ENCODE data around the gene GABRB1.

GABRB1 gene

DNA sequence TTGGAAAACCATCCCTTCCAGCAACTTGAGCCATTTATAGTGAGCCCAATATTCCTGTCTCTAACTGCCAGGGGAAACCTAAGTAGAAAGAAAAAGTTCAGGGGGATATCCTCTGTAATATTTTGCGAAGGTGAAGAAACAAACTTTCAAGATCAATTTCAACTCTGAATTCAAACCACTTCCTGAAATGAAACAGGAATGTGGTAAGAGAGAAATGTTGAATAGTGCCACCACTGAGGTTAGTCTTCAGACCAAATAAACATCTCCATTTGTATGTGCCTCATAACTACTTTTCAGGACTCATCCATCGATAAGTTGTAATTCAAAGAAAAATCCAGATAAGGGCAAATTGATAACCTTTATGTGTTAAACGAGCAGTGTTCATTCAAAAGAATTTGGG, 128.7 kb downstream of the GABRB1 start:
- H2AFZ ChIP-seq (ENCODE audit: low read length, unreplicated experiment): no peak overlapping the region
- no peaks in the 10 kb centered on the region for H3K36me3 ChIP-seq (ENCODE audit: insufficient read depth, low read length)
- H3K27ac ChIP-seq (ENCODE audit: low read depth, low read length): no peak overlapping the region
- H3K27me3 ChIP-seq (ENCODE audit: insufficient read depth, low read length): no peaks in the 10 kb centered on the region
- no peaks in the 10 kb centered on the region for H3K79me2 ChIP-seq (ENCODE audit: control insufficient read depth, insufficient read depth, low read length, unreplicated experiment)
- H3K4me3 ChIP-seq (ENCODE audit: low read depth, low read length): no peak overlapping the region
- H3K4me1 ChIP-seq (ENCODE audit: control insufficient read depth, insufficient read depth, low read length, unreplicated experiment): no peaks in the 10 kb centered on the region

DNA sequence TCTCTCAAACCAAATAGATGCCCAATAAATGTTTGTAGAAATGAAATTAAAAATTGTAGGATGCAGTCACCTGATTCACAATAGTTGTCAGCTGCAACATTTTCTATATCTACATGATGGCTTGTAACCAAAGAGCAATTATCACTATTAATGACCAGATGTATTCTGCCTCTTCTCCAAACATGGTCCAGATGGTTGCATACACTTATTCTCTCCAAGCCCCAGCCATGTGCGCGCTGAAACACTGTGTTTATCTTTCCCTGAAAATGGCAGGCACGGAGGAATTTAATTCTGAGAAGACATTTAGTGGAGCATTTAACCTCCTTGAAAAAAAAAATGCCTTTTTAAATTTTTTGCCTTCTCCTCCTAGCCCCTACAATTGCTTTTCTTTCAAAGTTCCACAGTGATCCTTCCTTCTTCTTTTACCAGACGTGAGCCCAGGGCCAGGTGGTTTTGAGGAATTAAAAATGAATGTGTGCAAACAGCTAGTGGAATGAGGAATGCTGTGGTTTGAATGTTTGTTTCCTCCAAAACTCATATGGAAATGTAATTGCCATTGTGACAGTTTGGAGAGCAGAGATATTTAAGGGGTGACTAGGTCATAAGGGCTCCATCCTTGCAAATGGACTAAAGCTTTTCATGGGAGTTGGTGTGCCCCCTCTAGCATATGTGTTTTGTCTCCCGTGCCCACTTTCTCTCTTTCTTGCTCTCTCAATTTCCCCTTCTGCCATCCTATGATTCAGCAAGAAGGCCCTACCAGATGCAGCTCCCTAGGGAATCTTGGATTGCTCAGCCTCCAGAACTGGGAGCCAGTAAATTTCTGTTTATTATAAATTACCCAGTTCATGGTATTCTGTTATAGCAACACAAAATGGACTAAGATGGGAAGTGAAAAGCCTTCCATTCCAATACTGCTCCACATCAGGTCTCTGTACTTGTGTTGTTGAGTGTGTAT, 136.0 kb downstream of the GABRB1 start:
- Histone ChIP-seq H3K4me1 (ENCODE audit: control insufficient read depth, insufficient read depth, low read length, unreplicated experiment) (no peaks in the 10 kb centered on the region), H3K4me3 (ENCODE audit: low read depth, low read length) (no peak overlapping the region), H3K27ac (ENCODE audit: low read depth, low read length) (no peak overlapping the region), H2AFZ (ENCODE audit: low read length, unreplicated experiment) (no peak overlapping the region), H3K79me2 (ENCODE audit: control insufficient read depth, insufficient read depth, low read length, unreplicated experiment) (no peaks in the 10 kb centered on the region), H3K36me3 (ENCODE audit: insufficient read depth, low read length) (no peaks in the 10 kb centered on the region), H3K27me3 (ENCODE audit: insufficient read depth, low read length) (no peaks in the 10 kb centered on the region)

DNA sequence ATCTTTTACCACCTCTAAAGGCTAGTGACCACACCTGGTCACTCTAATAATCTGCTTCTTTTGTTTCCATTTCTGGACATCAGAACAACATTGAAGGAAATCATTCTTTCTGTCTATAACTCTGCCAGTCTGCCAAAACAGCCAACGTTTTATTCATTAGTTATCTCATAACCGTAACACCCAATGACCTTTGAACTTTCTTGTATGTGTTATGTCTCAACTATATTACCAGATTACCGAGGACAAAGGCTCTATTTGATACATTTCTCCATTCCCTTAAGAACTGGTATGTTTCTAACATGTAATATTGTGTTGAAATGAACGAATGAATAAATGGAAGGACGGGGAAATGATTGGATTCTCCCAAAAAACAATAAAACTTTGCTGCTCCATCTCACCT, 152.7 kb downstream of the GABRB1 start:
- H2AFZ ChIP-seq (ENCODE audit: low read length, unreplicated experiment): no peak overlapping the region
- no peak overlapping the region for H3K27ac ChIP-seq (ENCODE audit: low read depth, low read length)
- H3K79me2 ChIP-seq (ENCODE audit: control insufficient read depth, insufficient read depth, low read length, unreplicated experiment): no peaks in the 10 kb centered on the region
- no peaks in the 10 kb centered on the region for H3K4me1 ChIP-seq (ENCODE audit: control insufficient read depth, insufficient read depth, low read length, unreplicated experiment)
- no peak overlapping the region for H3K4me3 ChIP-seq (ENCODE audit: low read depth, low read length)
- H3K36me3 ChIP-seq (ENCODE audit: insufficient read depth, low read length): no peaks in the 10 kb centered on the region
- H3K27me3 ChIP-seq (ENCODE audit: insufficient read depth, low read length): no peaks in the 10 kb centered on the region

DNA sequence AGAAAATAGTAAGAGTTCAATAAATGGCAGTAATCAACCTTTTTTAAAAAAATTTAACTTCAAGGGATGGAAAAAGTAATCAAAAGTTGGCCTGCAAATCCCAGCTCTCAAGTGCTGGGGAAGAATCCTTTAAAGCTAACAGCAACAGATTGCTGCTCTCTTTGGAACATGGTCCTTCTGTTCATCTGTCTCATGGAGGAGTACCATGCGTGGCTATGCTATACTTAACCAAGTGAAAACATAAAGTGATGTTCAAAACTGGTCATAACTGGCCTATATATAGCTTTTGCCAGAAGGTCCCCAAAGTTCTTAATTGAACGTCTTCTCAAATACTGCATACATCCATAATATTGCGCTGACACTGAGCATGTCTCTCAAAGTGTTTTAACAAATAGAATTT, 154.4 kb downstream of the GABRB1 start:
- no peaks in the 10 kb centered on the region for H3K36me3 ChIP-seq (ENCODE audit: insufficient read depth, low read length)
- H2AFZ ChIP-seq (ENCODE audit: low read length, unreplicated experiment): no peak overlapping the region
- H3K27ac ChIP-seq (ENCODE audit: low read depth, low read length): no peak overlapping the region
- no peaks in the 10 kb centered on the region for H3K27me3 ChIP-seq (ENCODE audit: insufficient read depth, low read length)
- no peak overlapping the region for H3K4me3 ChIP-seq (ENCODE audit: low read depth, low read length)
- H3K4me1 ChIP-seq (ENCODE audit: control insufficient read depth, insufficient read depth, low read length, unreplicated experiment): no peaks in the 10 kb centered on the region
- H3K79me2 ChIP-seq (ENCODE audit: control insufficient read depth, insufficient read depth, low read length, unreplicated experiment): no peaks in the 10 kb centered on the region

DNA sequence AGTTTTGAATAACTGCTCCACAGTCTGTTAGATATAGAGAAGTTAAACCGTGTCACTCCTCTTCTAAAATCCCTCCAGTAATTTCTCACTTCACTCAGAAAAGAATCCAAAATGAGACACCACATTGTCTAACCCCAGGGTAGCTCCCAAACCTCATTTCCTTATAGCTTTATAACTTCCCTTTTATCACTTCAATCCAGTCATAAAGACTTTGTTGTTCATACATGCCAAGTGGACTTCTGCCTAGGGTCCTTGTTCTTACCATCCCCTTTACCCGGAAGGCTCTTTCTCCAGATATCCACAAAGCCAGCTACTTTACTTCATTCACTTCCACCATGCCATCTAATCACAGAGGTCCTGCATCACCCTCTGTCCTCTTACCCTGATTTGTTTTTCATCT, 156.2 kb downstream of the GABRB1 start:
- Histone ChIP-seq H3K4me3 (ENCODE audit: low read depth, low read length) (no peak overlapping the region), H3K79me2 (ENCODE audit: control insufficient read depth, insufficient read depth, low read length, unreplicated experiment) (no peaks in the 10 kb centered on the region), H3K27ac (ENCODE audit: low read depth, low read length) (no peak overlapping the region), H3K4me1 (ENCODE audit: control insufficient read depth, insufficient read depth, low read length, unreplicated experiment) (no peaks in the 10 kb centered on the region), H3K27me3 (ENCODE audit: insufficient read depth, low read length) (no peaks in the 10 kb centered on the region), H2AFZ (ENCODE audit: low read length, unreplicated experiment) (no peak overlapping the region), H3K36me3 (ENCODE audit: insufficient read depth, low read length) (no peaks in the 10 kb centered on the region)

DNA sequence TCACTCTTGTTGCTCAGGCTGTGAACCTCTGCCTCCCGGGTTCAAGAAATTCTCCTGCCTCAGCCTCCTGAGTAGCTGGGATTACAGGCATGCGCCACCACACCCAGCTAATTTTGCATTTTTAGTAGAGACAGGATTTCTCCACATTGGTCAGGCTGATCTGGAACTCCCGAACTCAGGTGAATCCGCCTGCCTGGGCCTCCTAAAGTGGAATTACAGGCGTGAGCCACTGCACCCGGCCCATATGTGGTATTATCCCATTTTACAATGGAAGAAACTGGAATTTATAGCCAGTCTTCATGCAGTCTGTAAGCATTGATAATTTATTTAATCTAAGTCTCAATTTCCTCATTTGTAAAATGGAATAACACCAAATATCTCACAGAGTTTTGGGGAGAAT, 161.8 kb downstream of the GABRB1 start:
- H3K79me2 ChIP-seq (ENCODE audit: control insufficient read depth, insufficient read depth, low read length, unreplicated experiment): no peaks in the 10 kb centered on the region
- no peak overlapping the region for H3K27ac ChIP-seq (ENCODE audit: low read depth, low read length)
- H3K27me3 ChIP-seq (ENCODE audit: insufficient read depth, low read length): no peaks in the 10 kb centered on the region
- H3K4me1 ChIP-seq (ENCODE audit: control insufficient read depth, insufficient read depth, low read length, unreplicated experiment): peaks cover 3% of the 10 kb centered on the region
- no peak overlapping the region for H2AFZ ChIP-seq (ENCODE audit: low read length, unreplicated experiment)
- H3K4me3 ChIP-seq (ENCODE audit: low read depth, low read length): no peak overlapping the region
- no peaks in the 10 kb centered on the region for H3K36me3 ChIP-seq (ENCODE audit: insufficient read depth, low read length)

DNA sequence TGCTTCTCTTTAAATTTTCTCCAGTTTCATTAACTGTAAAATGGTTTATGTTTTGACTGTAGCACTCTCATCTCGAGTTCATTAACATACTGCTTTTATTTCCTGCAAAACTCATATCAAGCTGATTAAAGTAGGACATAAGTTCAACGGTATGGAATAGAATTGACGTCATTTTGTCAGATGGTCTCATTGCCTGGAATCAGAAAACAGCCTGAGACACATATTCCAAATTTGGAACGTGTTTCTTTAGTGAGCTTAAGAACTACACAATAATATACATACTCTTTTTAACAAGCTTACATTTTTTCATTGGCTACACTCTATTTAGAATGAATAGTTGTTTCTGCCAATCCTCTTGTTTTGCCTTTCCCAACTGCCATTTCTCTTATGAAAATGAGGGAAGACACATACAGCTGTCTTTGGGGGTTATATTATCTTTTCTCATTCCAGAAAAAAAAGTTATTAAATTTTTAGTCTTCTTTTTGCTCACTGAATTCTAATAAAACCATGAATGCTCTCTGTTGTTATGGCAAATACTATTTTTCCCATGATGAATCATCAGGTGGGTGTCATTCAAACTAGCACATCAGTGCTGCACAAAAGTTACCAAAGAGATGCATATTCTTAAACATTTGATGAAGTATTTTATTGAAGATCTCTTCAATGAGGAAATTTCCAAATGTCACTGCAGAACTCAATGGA, 162.8 kb downstream of the GABRB1 start:
- Histone ChIP-seq H3K27ac (ENCODE audit: low read depth, low read length) (no peak overlapping the region), H3K4me1 (ENCODE audit: control insufficient read depth, insufficient read depth, low read length, unreplicated experiment) (peaks cover 3% of the 10 kb centered on the region), H3K36me3 (ENCODE audit: insufficient read depth, low read length) (no peaks in the 10 kb centered on the region), H3K79me2 (ENCODE audit: control insufficient read depth, insufficient read depth, low read length, unreplicated experiment) (no peaks in the 10 kb centered on the region), H3K4me3 (ENCODE audit: low read depth, low read length) (no peak overlapping the region), H3K27me3 (ENCODE audit: insufficient read depth, low read length) (no peaks in the 10 kb centered on the region), H2AFZ (ENCODE audit: low read length, unreplicated experiment) (peak overlapping the region; percentile 54)

DNA sequence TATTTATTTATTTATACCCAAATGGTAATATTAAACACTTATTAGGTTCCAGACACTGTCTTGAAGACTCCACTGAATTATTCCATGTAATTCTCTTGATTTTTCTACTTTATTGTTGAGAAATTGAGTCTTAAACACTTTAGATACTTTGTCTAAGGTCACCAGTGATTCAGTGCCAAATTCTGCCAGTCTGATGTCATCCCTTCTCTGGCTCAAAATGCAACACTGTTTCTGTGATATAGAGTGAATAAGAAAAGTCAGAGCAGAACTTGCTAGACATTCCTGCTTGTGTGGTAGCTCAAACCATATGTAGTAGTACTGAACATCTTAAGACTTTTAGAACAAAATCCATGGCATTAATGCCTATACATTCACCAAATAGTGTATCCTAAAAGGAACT, 164.3 kb downstream of the GABRB1 start:
- Histone ChIP-seq H3K27ac (ENCODE audit: low read depth, low read length) (no peak overlapping the region), H3K4me3 (ENCODE audit: low read depth, low read length) (no peak overlapping the region), H3K79me2 (ENCODE audit: control insufficient read depth, insufficient read depth, low read length, unreplicated experiment) (no peaks in the 10 kb centered on the region), H2AFZ (ENCODE audit: low read length, unreplicated experiment) (no peak overlapping the region), H3K27me3 (ENCODE audit: insufficient read depth, low read length) (no peaks in the 10 kb centered on the region), H3K36me3 (ENCODE audit: insufficient read depth, low read length) (no peaks in the 10 kb centered on the region), H3K4me1 (ENCODE audit: control insufficient read depth, insufficient read depth, low read length, unreplicated experiment) (peaks cover 3% of the 10 kb centered on the region)

DNA sequence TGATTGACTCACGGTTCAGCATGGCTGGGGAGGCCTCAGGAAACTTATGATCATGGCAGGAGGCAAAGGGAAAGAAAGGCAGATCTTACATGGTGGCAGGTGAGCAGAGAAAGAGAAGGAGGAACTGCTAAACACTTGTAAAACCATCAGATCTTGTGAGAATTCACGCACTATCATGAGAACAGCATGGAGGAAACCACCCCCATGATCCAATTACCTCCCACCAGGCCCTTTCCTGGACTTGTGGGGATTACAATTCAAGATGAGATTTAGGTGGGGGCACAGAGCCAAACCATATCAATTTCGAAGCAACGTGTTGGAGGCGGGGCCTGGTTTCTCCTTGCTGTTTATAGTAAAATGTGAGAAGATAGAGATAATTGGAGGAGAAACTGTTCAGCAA, 167.4 kb downstream of the GABRB1 start:
- Histone ChIP-seq H3K4me1 (ENCODE audit: control insufficient read depth, insufficient read depth, low read length, unreplicated experiment) (peaks cover 4% of the 10 kb centered on the region), H3K27ac (ENCODE audit: low read depth, low read length) (no peak overlapping the region), H3K79me2 (ENCODE audit: control insufficient read depth, insufficient read depth, low read length, unreplicated experiment) (no peaks in the 10 kb centered on the region), H3K4me3 (ENCODE audit: low read depth, low read length) (no peak overlapping the region), H3K27me3 (ENCODE audit: insufficient read depth, low read length) (no peaks in the 10 kb centered on the region), H2AFZ (ENCODE audit: low read length, unreplicated experiment) (no peak overlapping the region), H3K36me3 (ENCODE audit: insufficient read depth, low read length) (no peaks in the 10 kb centered on the region)

DNA sequence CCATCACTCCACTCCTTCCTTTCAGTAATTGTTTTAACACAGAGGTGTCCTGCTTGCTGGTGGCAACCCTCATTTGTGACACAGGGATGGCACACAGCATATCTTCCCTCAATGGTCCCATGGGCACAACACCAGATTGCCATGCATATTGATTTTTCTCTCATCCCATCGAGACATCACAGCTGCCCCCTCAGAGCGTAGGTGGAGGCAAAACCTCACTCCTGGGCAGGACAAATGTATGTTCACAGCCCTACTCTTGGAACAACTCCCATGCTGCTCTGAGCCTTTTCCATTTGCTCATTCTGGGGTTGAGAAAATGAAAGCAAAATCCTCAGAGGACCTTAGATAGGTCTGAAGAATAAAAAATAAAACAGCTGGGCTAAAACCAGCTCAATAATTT, 172.2 kb downstream of the GABRB1 start:
- no peaks in the 10 kb centered on the region for H3K36me3 ChIP-seq (ENCODE audit: insufficient read depth, low read length)
- peak overlapping the region; percentile 33 for H2AFZ ChIP-seq (ENCODE audit: low read length, unreplicated experiment)
- no peak overlapping the region for H3K4me3 ChIP-seq (ENCODE audit: low read depth, low read length)
- peaks cover 3% of the 10 kb centered on the region for H3K4me1 ChIP-seq (ENCODE audit: control insufficient read depth, insufficient read depth, low read length, unreplicated experiment)
- no peaks in the 10 kb centered on the region for H3K27me3 ChIP-seq (ENCODE audit: insufficient read depth, low read length)
- H3K27ac ChIP-seq (ENCODE audit: low read depth, low read length): no peak overlapping the region
- no peaks in the 10 kb centered on the region for H3K79me2 ChIP-seq (ENCODE audit: control insufficient read depth, insufficient read depth, low read length, unreplicated experiment)

DNA sequence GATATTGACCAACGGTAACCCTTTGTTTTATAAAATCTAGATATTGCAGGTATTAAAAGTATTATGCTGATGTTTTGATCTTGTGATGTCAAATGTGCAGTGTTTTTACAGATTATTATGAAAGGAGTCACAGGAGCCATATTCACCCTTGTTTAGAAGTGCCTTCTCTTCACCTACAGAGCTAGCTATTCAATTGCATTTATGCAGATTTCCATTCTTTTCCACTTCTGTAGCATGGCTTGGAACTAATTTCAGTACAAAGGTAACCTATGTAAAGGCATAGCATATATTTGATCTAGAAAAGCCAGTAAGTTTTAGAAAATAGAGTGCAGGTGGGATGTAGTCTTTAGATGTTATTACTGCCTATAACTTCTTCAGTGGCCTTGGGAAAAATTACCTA, 176.2 kb downstream of the GABRB1 start:
- no peak overlapping the region for H2AFZ ChIP-seq (ENCODE audit: low read length, unreplicated experiment)
- no peaks in the 10 kb centered on the region for H3K36me3 ChIP-seq (ENCODE audit: insufficient read depth, low read length)
- H3K27ac ChIP-seq (ENCODE audit: low read depth, low read length): no peak overlapping the region
- no peaks in the 10 kb centered on the region for H3K27me3 ChIP-seq (ENCODE audit: insufficient read depth, low read length)
- H3K4me1 ChIP-seq (ENCODE audit: control insufficient read depth, insufficient read depth, low read length, unreplicated experiment): peaks cover 25% of the 10 kb centered on the region
- no peaks in the 10 kb centered on the region for H3K79me2 ChIP-seq (ENCODE audit: control insufficient read depth, insufficient read depth, low read length, unreplicated experiment)
- H3K4me3 ChIP-seq (ENCODE audit: low read depth, low read length): no peak overlapping the region

Data from ACC112 (cell line).